Measurements from ENCODE around the gene PHLDB2.

PHLDB2 gene

GRCh38 chr3:111911446-111911845 is 52.4 kb downstream of the PHLDB2 start:
- no peaks in the 10 kb centered on the region for H3K9me3 Mint-ChIP-seq
- H3K4me1 Mint-ChIP-seq, result peaks cover 44% of the 10 kb centered on the region
- peak overlapping the region; percentile 7 for H3K27ac Mint-ChIP-seq
- H3K36me3 Mint-ChIP-seq (ENCODE audit: low read depth), result peaks cover 40% of the 10 kb centered on the region
- H3K27me3 Mint-ChIP-seq (ENCODE audit: low read depth, poor library complexity), result peaks cover 2% of the 10 kb centered on the region
- DNase-seq, result no peak
- no peak overlapping the region for H3K4me3 Mint-ChIP-seq
- no peak for TF ChIP-seq CTCF (IDR thresholded peaks at IDR 0.05)

GRCh38 chr3:111913163-111913763 is 54.2 kb downstream of the PHLDB2 start:
- Mint-ChIP-seq H3K36me3 (ENCODE audit: low read depth) (peaks cover 44% of the 10 kb centered on the region), H3K27ac (no peak overlapping the region), H3K4me1 (peaks cover 47% of the 10 kb centered on the region), H3K4me3 (no peak overlapping the region), H3K27me3 (ENCODE audit: low read depth, poor library complexity) (peaks cover 2% of the 10 kb centered on the region), H3K9me3 (no peaks in the 10 kb centered on the region)
- DNase-seq, result no peak
- TF ChIP-seq CTCF (IDR thresholded peaks at IDR 0.05), result no peak

- Mint-ChIP-seq H3K36me3 (ENCODE audit: low read depth) (peaks cover 60% of the 10 kb centered on the region), H3K4me1 (peaks cover 36% of the 10 kb centered on the region), H3K4me3 (no peak overlapping the region), H3K9me3 (no peaks in the 10 kb centered on the region), H3K27ac (peak overlapping the region; percentile 97), H3K27me3 (ENCODE audit: low read depth, poor library complexity) (no peaks in the 10 kb centered on the region)
- no peak for TF ChIP-seq CTCF (IDR thresholded peaks at IDR 0.05)
- DNase-seq, result no peak
These were observed 56.8 kb downstream of the PHLDB2 start for GRCh38 chr3:111915905-111916304.

- TF ChIP-seq CTCF (IDR thresholded peaks at IDR 0.05), result no peak
- Mint-ChIP-seq H3K27ac (no peak overlapping the region), H3K36me3 (ENCODE audit: low read depth) (peaks cover 70% of the 10 kb centered on the region), H3K27me3 (ENCODE audit: low read depth, poor library complexity) (no peaks in the 10 kb centered on the region), H3K4me1 (peaks cover 25% of the 10 kb centered on the region), H3K4me3 (no peak overlapping the region), H3K9me3 (no peaks in the 10 kb centered on the region)
- no peak for DNase-seq
These were observed 58.2 kb downstream of the PHLDB2 start for GRCh38 chr3:111917300-111917699.

- Mint-ChIP-seq H3K36me3 (ENCODE audit: low read depth) (peaks cover 84% of the 10 kb centered on the region), H3K27ac (no peak overlapping the region)
These were observed 60.5 kb downstream of the PHLDB2 start for GRCh38 chr3:111919370-111920065.

More at GRCh38 chr3:111919370-111920065, 60.5 kb downstream of the PHLDB2 start:
- Mint-ChIP-seq H3K4me1 (peaks cover 15% of the 10 kb centered on the region), H3K4me3 (no peak overlapping the region), H3K27me3 (ENCODE audit: low read depth, poor library complexity) (no peaks in the 10 kb centered on the region), H3K9me3 (no peaks in the 10 kb centered on the region)
- no peak for TF ChIP-seq CTCF (IDR thresholded peaks at IDR 0.05)
- no peak for DNase-seq
